Gastrocnemius medialis (tissue), 4 donors: Measurements from ENCODE around the gene MCU.

Experiments
- CTCF ChIP-seq, 5 experiments: fragments of 450-650 bp in 3 of 5; fragments of 200-600 bp in 2 of 5; sonication (generic) in 2 of 5; IDR thresholded peaks in 4 of 5; conservative IDR thresholded peaks in 1 of 5; 1 replicate in 4 of 5; 2 replicates in 1 of 5; pipeline ENCODE4 v1.5.1; 2016 to 2019; ENCODE audit warnings: antibody characterized with exemption in 5 of 5, mild to moderate bottlenecking in 3 of 5, moderate library complexity in 3 of 5
- POLR2A ChIP-seq, 2 donors: fragments of 450-650 bp; IDR thresholded peaks; one replicate each; pipeline ENCODE4 v1.6.1; 2017; ENCODE audit warnings: antibody characterized with exemption in 2 of 2, mild to moderate bottlenecking in 2 of 2, moderate library complexity in 2 of 2

- TF ChIP-seq POLR2A (IDR thresholded peaks at IDR 0.05) (no peak), CTCF (IDR thresholded peaks at IDR 0.05 in 4 of 5, conservative IDR thresholded peaks at IDR 0.05 in 1 of 5) (no peak)
These were observed 127.1 kb downstream of the MCU start for GRCh38 chr10:72819053-72819452.
